ENCODE results near the gene NEK6. TPM values are rescaled to one million over a fixed set of nuclear protein-coding genes. Genes with fewer than 3 reads are reported as not detected.

NEK6 gene
- total and polyA plus RNA-seq, 2 experiments from 2014 or later, result 33.5 to 44.7 TPM

- Histone ChIP-seq H3K4me3 (no peak overlapping the region), H3K9me2 (replicated peaks; ENCODE audit: insufficient read depth) (no peaks in the 10 kb centered on the region), H3K4me2 (no peak overlapping the region), H3K27me3 (no peaks in the 10 kb centered on the region), H4K20me1 (ENCODE audit: insufficient read depth, poor library complexity, severe bottlenecking) (peaks cover 17% of the 10 kb centered on the region), H3K36me3 (replicated peaks; ENCODE audit: insufficient read depth, low read depth) (no peaks in the 10 kb centered on the region), H2AFZ (no peak overlapping the region), H3K4me1 (ENCODE audit: insufficient read depth) (peaks cover 5% of the 10 kb centered on the region), H3K9me3 (ENCODE audit: low read depth) (no peaks in the 10 kb centered on the region), H3K79me2 (peaks cover 62% of the 10 kb centered on the region), H3K27ac (no peak overlapping the region)
- DNase-seq (ENCODE audit: low spot score), result no peak
- TF ChIP-seq CTCF (IDR thresholded peaks at IDR 0.05; ENCODE audit: poor library complexity) (no peak), EZH2phosphoT487 (IDR thresholded peaks at IDR 0.05; ENCODE audit: low read depth, severe bottlenecking, unreplicated experiment) (no peak), EZH2 (IDR thresholded peaks at IDR 0.05; ENCODE audit: borderline replicate concordance) (no peak)
- WGBS (ENCODE audit: low lambda C conversion rate, missing lambda C conversion rate), result 86% methylated on average over 12 of the region's 12 CpGs
Observed at GRCh38 chr9:124292696-124293593, 35.2 kb downstream of the NEK6 start.

- WGBS (ENCODE audit: low lambda C conversion rate, missing lambda C conversion rate), result 92% methylated on average over 17 of the region's 17 CpGs
- peaks cover 62% of the 10 kb centered on the region for H3K79me2 ChIP-seq
- no peak overlapping the region for H2AFZ ChIP-seq
- TF ChIP-seq EZH2 (IDR thresholded peaks at IDR 0.05; ENCODE audit: borderline replicate concordance) (no peak), EZH2phosphoT487 (IDR thresholded peaks at IDR 0.05; ENCODE audit: low read depth, severe bottlenecking, unreplicated experiment) (no peak), CTCF (IDR thresholded peaks at IDR 0.05; ENCODE audit: poor library complexity) (no peak)
- no peaks in the 10 kb centered on the region for H3K27me3 ChIP-seq
- H3K4me3 ChIP-seq, result no peak overlapping the region
- H4K20me1 ChIP-seq (ENCODE audit: insufficient read depth, poor library complexity, severe bottlenecking), result peaks cover 23% of the 10 kb centered on the region
- H3K4me1 ChIP-seq (ENCODE audit: insufficient read depth), result peaks cover 5% of the 10 kb centered on the region
- no peaks in the 10 kb centered on the region for H3K9me3 ChIP-seq (ENCODE audit: low read depth)
- H3K36me3 ChIP-seq (replicated peaks; ENCODE audit: insufficient read depth, low read depth), result no peaks in the 10 kb centered on the region
- H3K9me2 ChIP-seq (replicated peaks; ENCODE audit: insufficient read depth), result no peaks in the 10 kb centered on the region
- DNase-seq (ENCODE audit: low spot score), result no peak
- no peak overlapping the region for H3K27ac ChIP-seq
- no peak overlapping the region for H3K4me2 ChIP-seq
Observed at GRCh38 chr9:124293718-124294506, 36.2 kb downstream of the NEK6 start.

- H3K4me3 ChIP-seq, result no peak overlapping the region
- peaks cover 55% of the 10 kb centered on the region for H3K79me2 ChIP-seq
- no peak overlapping the region for H2AFZ ChIP-seq
- no peaks in the 10 kb centered on the region for H3K36me3 ChIP-seq (replicated peaks; ENCODE audit: insufficient read depth, low read depth)
- H3K4me2 ChIP-seq, result no peak overlapping the region
- no peaks in the 10 kb centered on the region for H3K27me3 ChIP-seq
- H4K20me1 ChIP-seq (ENCODE audit: insufficient read depth, poor library complexity, severe bottlenecking), result peaks cover 17% of the 10 kb centered on the region
- no peaks in the 10 kb centered on the region for H3K9me3 ChIP-seq (ENCODE audit: low read depth)
- peak; percentile 32 for DNase-seq (ENCODE audit: low spot score)
- 67% methylated on average over 18 of the region's 18 CpGs for WGBS (ENCODE audit: low lambda C conversion rate, missing lambda C conversion rate)
- H3K4me1 ChIP-seq (ENCODE audit: insufficient read depth), result peaks cover 5% of the 10 kb centered on the region
- TF ChIP-seq CTCF (IDR thresholded peaks at IDR 0.05; ENCODE audit: poor library complexity) (no peak), EZH2 (IDR thresholded peaks at IDR 0.05; ENCODE audit: borderline replicate concordance) (no peak), EZH2phosphoT487 (IDR thresholded peaks at IDR 0.05; ENCODE audit: low read depth, severe bottlenecking, unreplicated experiment) (no peak)
- no peaks in the 10 kb centered on the region for H3K9me2 ChIP-seq (replicated peaks; ENCODE audit: insufficient read depth)
- no peak overlapping the region for H3K27ac ChIP-seq
Observed at GRCh38 chr9:124295159-124295794, 37.5 kb downstream of the NEK6 start.

All from hepatocyte (in vitro differentiated cells).